ENCODE measurements around the gene CNTN5.

Gene CNTN5

GRCh38 chr11:100329352-100329751 lies 1308.6 kb downstream of the CNTN5 start:
- DNase-seq (ENCODE audit: low spot score): no peak

GRCh38 chr11:100336873-100337272 lies 1316.1 kb downstream of the CNTN5 start:
- no peak for DNase-seq (ENCODE audit: low spot score)

- DNase-seq (ENCODE audit: low spot score): no peak
These were observed 1317.5 kb downstream of the CNTN5 start for GRCh38 chr11:100338144-100338840.

GRCh38 chr11:100340466-100341319 lies 1319.9 kb downstream of the CNTN5 start:
- DNase-seq (ENCODE audit: low spot score): no peak

GRCh38 chr11:100353083-100353482 lies 1332.3 kb downstream of the CNTN5 start:
- no peak for DNase-seq (ENCODE audit: low spot score)

GRCh38 chr11:100354736-100355135 lies 1334.0 kb downstream of the CNTN5 start:
- DNase-seq (ENCODE audit: low spot score): no peak

GRCh38 chr11:100356035-100356434 lies 1335.3 kb downstream of the CNTN5 start:
- DNase-seq (ENCODE audit: low spot score): no peak

GRCh38 chr11:100359281-100359680 lies 1338.5 kb downstream of the CNTN5 start:
- DNase-seq (ENCODE audit: low spot score): no peak

GRCh38 chr11:100367892-100368291 lies 1347.1 kb downstream of the CNTN5 start:
- DNase-seq (ENCODE audit: low spot score): no peak

- no peak for DNase-seq (ENCODE audit: low spot score)
These were observed 1362.7 kb downstream of the CNTN5 start for GRCh38 chr11:100383357-100383865.

GRCh38 chr11:100396266-100396665 lies 1375.5 kb downstream of the CNTN5 start:
- DNase-seq (ENCODE audit: low spot score): no peak

- no peak for DNase-seq (ENCODE audit: low spot score)
These were observed 1376.7 kb downstream of the CNTN5 start for GRCh38 chr11:100397401-100397800.

- no peak for DNase-seq (ENCODE audit: low spot score)
These were observed 1383.1 kb downstream of the CNTN5 start for GRCh38 chr11:100403816-100404215.

- DNase-seq (ENCODE audit: low spot score): no peak
These were observed 1384.2 kb downstream of the CNTN5 start for GRCh38 chr11:100404907-100405306.

All from globus pallidus (tissue), 1 donor.